HepG2 (cell line): ENCODE measurements around the gene GRIN2C. TPM values are rescaled to one million over a fixed set of nuclear protein-coding genes. Genes with fewer than 3 reads are reported as not detected.

Source experiments
- ATAC-seq: fragments of 200-7000 bp; cut with Tn5 transposase; 3 replicates; pipeline ENCODE4 v1.9.1; 2020; ENCODE audit warnings: mild to moderate bottlenecking, moderate library complexity
- BruUV-seq: library from RNA; stranded (reverse); fragments of 400-500 nt; replicated peaks from 2 replicates; lab custom pipeline; 2021; lab: Mats Ljungman, UMichigan
- CTCF ChIA-PET: fragments of 300-600 bp; formaldehyde crosslinking; extraction: SDS; loops from one replicate; lab custom pipeline; 2021; ENCODE audit warnings: low total read pairs, inconsistent platforms, low intra/inter-chr PET ratio; lab: Yijun Ruan, JAX
- POLR2A ChIA-PET: fragments of 350-600 bp; sonication (Branson Sonifier 250); formaldehyde crosslinking; loops from one replicate; lab custom pipeline; 2020; ENCODE audit warnings: antibody characterized with exemption, inconsistent platforms; lab: Yijun Ruan, JAX
- DNase-seq: peaks from one replicate; pipeline ENCODE4 v3.0.0-alpha.2; 2015; ENCODE audit warnings: low spot score
- FAIRE-seq: peaks from 3 replicates; lab custom pipeline; 2011; peaks lifted over from hg19 to GRCh38; lab: Jason Lieb, UNC
- H2AFZ ChIP-seq: one replicate; pipeline ENCODE4 v1.6.1; 2011; ENCODE audit warnings: low read length, inconsistent platforms
- H3K27ac ChIP-seq: fragments of 300-600 bp; 3 replicates; pipeline ENCODE4 v1.8.0; 2011; ENCODE audit warnings: mixed run types, mild to moderate bottlenecking, mixed read lengths, low read length, inconsistent platforms; ENCODE audit not compliant: insufficient read depth; ENCODE audit errors: extremely low read length
- H3K27me3 ChIP-seq, 2 experiments: fragments of 200-600 bp in 1 of 2; 2 replicates in 1 of 2; 3 replicates in 1 of 2; pipeline versions ENCODE4 v1.6.0 to v1.8.0; 2011; ENCODE audit warnings: low read length in 2 of 2, mild to moderate bottlenecking in 2 of 2, moderate library complexity in 2 of 2, inconsistent platforms in 1 of 2; ENCODE audit not compliant: insufficient read depth in 2 of 2, control insufficient read depth in 1 of 2
- H3K36me3 ChIP-seq, 2 experiments: fragments of 200-600 bp in 1 of 2; replicated peaks in 1 of 2; 2 replicates in 1 of 2; 3 replicates in 1 of 2; pipeline versions ENCODE4 v1.5.1 to v1.8.0; 2011; ENCODE audit warnings: low read length in 2 of 2, inconsistent platforms in 1 of 2; ENCODE audit not compliant: insufficient read depth in 2 of 2, control insufficient read depth in 1 of 2
- H3K4me1 ChIP-seq: 2 replicates; pipeline ENCODE4 v1.5.1; 2012; ENCODE audit warnings: low read length, inconsistent platforms; ENCODE audit not compliant: insufficient read depth
- H3K4me2 ChIP-seq: 2 replicates; pipeline ENCODE4 v1.6.0; 2011; ENCODE audit warnings: low read depth, low read length, inconsistent platforms
- H3K4me3 ChIP-seq, 3 experiments: fragments of 200-600 bp in 1 of 3; sonication (generic), shearing (Covaris generic) in 1 of 3; replicated peaks in 1 of 3; 2 replicates each; pipeline ENCODE4 v1.5.1; 2011 to 2016; ENCODE audit warnings: low read length in 3 of 3, inconsistent platforms in 2 of 3, low read depth in 2 of 3, mild to moderate bottlenecking in 2 of 3, control low read depth in 1 of 3, mixed read lengths in 1 of 3; ENCODE audit not compliant: insufficient read depth in 1 of 3
- H3K79me2 ChIP-seq: one replicate; pipeline ENCODE4 v1.6.1; 2011; ENCODE audit warnings: low read length, inconsistent platforms; ENCODE audit not compliant: insufficient read depth
- H3K9ac ChIP-seq: 2 replicates; pipeline ENCODE4 v1.6.0; 2011; ENCODE audit warnings: mild to moderate bottlenecking, low read depth, low read length, inconsistent platforms; ENCODE audit not compliant: insufficient read depth
- H3K9me3 ChIP-seq: 2 replicates; pipeline ENCODE4 v1.5.1; 2012; ENCODE audit warnings: mild to moderate bottlenecking, low read length
- H4K20me1 ChIP-seq: 2 replicates; pipeline ENCODE4 v1.6.0; 2011; ENCODE audit warnings: inconsistent platforms, mild to moderate bottlenecking, low read length, moderate library complexity; ENCODE audit not compliant: insufficient read depth
- EED ChIP-seq: sonication (generic); formaldehyde crosslinking; IDR thresholded peaks from 2 replicates; pipeline ENCODE4 v1.5.0; 2020; ENCODE audit warnings: mild to moderate bottlenecking, missing genetic modification reagents
- ELF3 ChIP-seq: IDR thresholded peaks from 2 replicates; pipeline ENCODE4 v1.6.1; 2016; ENCODE audit warnings: missing genetic modification reagents, missing compliant biosample characterization
- HOXA5 ChIP-seq: sonication (generic); formaldehyde crosslinking; IDR thresholded peaks from 2 replicates; pipeline ENCODE4 v1.4.0; 2020; ENCODE audit warnings: missing genetic modification reagents
- ZNF34 ChIP-seq: sonication (generic); formaldehyde crosslinking; IDR thresholded peaks from 2 replicates; pipeline ENCODE4 v1.4.0; 2020; ENCODE audit warnings: mild to moderate bottlenecking, missing genetic modification reagents, borderline replicate concordance
- WGBS: methylation state at CpG from one replicate; pipeline ENCODE4 v1.1.6; 2017; ENCODE audit warnings: low lambda C conversion rate; 5-methylcytosine and 5-hydroxymethylcytosine counted together
- in situ Hi-C: cut with HindIII; loops from 2 replicates; pipeline ENCODE4 v1.10.0; 2017; ENCODE audit warnings: low pct_unique_long_range_greater_than_20kb; ENCODE audit not compliant: extremely low pct_ligation_motif_present
- intact Hi-C: fragments of 100-400 bp; cut with micrococcal nuclease; formaldehyde crosslinking; loops from one replicate; pipeline ENCODE4 v1.10.0; 2022; ENCODE audit not compliant: unreplicated experiment
- polyA plus RNA-seq, 8 experiments: library from polyadenylated mRNA; depleted of rRNA in 3 of 8; stranded (reverse) in 7 of 8; unstranded in 1 of 8; fragments of >200 nt; fragmentation: Illumina TruSeq in 4 of 8; extraction: Trizol in 4 of 8; gene quantifications; 2 replicates each; pipeline versions ENCODE4 v1.2.1 to v1.2.3, GENCODE V29; 2011 to 2016; ENCODE audit warnings: low read depth in 4 of 8, missing spikeins in 1 of 8, mixed read lengths in 1 of 8; ENCODE audit not compliant: insufficient read depth in 1 of 8
- total RNA-seq, 5 experiments: library from RNA; depleted of rRNA; stranded (reverse); fragments of >200 nt; fragmentation: Illumina TruSeq; extraction: Trizol; gene quantifications; 2 replicates each; pipeline ENCODE4 v1.2.3, GENCODE V29; 2016; ENCODE audit warnings: low read depth in 1 of 5

Gene GRIN2C
- total and polyA plus RNA-seq, 2 of the 13 experiments (the other 11 are each of a cell fraction or from before 2014, with no cell fraction given): 0.03 to 0.11 TPM

DNA sequence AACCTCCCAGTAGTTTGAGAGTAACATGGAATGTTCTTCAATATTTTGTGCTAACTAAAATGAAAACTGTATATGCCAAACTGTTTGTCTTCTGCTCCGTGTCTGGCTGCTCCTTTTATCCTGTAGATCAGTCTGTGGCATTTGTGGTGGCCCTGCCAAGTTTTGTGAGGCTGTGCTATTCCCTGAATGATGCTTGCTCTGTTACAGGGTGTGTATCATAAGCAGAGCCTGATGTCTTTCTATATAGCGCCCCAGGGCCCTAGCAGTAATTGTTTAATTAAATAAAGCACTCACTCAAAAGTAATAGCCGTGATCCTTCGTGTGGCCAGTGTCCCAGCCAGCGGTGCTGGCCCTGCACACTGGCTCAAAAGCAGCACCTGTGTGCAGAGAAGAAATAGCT is 55.7 kb downstream of the GRIN2C start:
- in situ Hi-C loops: loop anchor here (5.0 kb wide), 1 partner anchor 148 kb away; no protein-coding TSS in a partner anchor
- ChIA-PET CTCF (no interaction called here), POLR2A (no interaction called here)
- Histone ChIP-seq H3K27me3 (no peaks in the 10 kb centered on the region), H4K20me1 (no peaks in the 10 kb centered on the region), H3K4me2 (no peak overlapping the region), H3K79me2 (no peaks in the 10 kb centered on the region), H3K4me3 (no peak overlapping the region), H3K4me1 (peaks cover 11% of the 10 kb centered on the region), H3K36me3 (peaks cover 5 to 12% of the 10 kb centered on the region in 2 experiments; a peak in 3 of 5 replicates)
- 88% methylated on average over 5 of the region's 5 CpGs for WGBS
- intact Hi-C loops: no loop called here
- no peak for DNase-seq
- TF ChIP-seq ELF3 (CRISPR knock-in tag): no peak
- TF ChIP-seq, all 625 proteins: peak for 0
- Histone ChIP-seq H3K27ac (no peak overlapping the region), H2AFZ (no peak overlapping the region), H3K9me3 (no peaks in the 10 kb centered on the region), H3K9ac (no peak overlapping the region)
- ATAC-seq: no peak
- no peak for FAIRE-seq
- BruUV-seq: no TSS peak

DNA sequence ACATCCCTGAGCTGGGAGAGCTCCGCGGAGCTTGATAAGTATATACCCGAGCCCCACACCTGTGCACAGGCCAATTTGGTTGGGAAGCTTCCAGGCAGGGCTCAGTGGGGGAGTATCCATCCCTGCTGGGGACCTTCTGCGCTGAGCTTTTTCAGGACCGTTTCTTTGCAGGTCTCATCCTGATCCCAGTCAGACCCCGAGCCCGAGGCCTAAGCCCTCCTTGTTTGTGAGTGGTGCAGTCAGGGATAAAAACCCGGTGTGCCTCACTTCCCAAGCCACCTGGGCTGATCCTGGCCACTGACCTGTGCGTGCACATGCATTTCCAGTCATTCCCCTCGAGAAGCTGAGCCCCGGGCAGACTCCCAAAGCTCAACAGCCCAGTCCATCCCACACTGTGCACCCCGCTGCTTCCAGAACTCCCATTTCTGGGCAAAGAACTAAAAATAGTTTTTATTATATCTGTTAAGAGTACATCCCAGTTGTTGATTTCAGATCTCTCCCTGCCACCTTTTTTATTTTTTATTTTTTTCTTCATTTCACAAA is 56.2 kb downstream of the GRIN2C start:
- Histone ChIP-seq H3K4me1 (peaks cover 11% of the 10 kb centered on the region), H3K9ac (no peak overlapping the region), H3K4me3 (no peak overlapping the region), H3K36me3 (peaks cover 5 to 11% of the 10 kb centered on the region in 2 experiments; a peak in 3 of 5 replicates), H2AFZ (no peak overlapping the region), H3K79me2 (no peaks in the 10 kb centered on the region), H3K4me2 (no peak overlapping the region), H3K9me3 (no peaks in the 10 kb centered on the region), H3K27me3 (no peaks in the 10 kb centered on the region), H3K27ac (no peak overlapping the region), H4K20me1 (no peaks in the 10 kb centered on the region)
- TF ChIP-seq EED (CRISPR knock-in tag) (no peak), ZNF34 (CRISPR knock-in tag) (no peak), HOXA5 (no peak)
- intact Hi-C loops (no loop called here), in situ Hi-C loops (loop anchor here (5.0 kb wide), 1 partner anchor 149 kb away; no protein-coding TSS in a partner anchor)
- CTCF ChIA-PET: no interaction called here
- POLR2A ChIA-PET: no interaction called here
- no TSS peak for BruUV-seq
- FAIRE-seq (no peak), DNase-seq (no peak), ATAC-seq (no peak)
- 95% methylated on average over 12 of the region's 12 CpGs for WGBS
